Loucy (cell line): Measurements from ENCODE around the gene RAD51B.

Experiments used
- H2AFZ ChIP-seq: fragments of 200-600 bp; sonication (generic); 2 replicates; pipeline ENCODE4 v1.6.0; 2016; ENCODE audit warnings: antibody characterized with exemption, mild to moderate bottlenecking, low read length, moderate library complexity
- H3F3A ChIP-seq: fragments of 200-600 bp; 2 replicates; pipeline ENCODE4 v1.6.0; 2016; ENCODE audit warnings: antibody characterized with exemption, low read depth, mild to moderate bottlenecking
- H3K27me3 ChIP-seq: fragments of 200-600 bp; sonication (generic); 2 replicates; pipeline ENCODE4 v1.6.1; 2014; ENCODE audit warnings: low read length, mild to moderate bottlenecking; ENCODE audit not compliant: insufficient read depth, poor library complexity, severe bottlenecking
- H3K36me3 ChIP-seq: fragments of 200-600 bp; sonication (generic); 2 replicates; pipeline ENCODE4 v1.6.1; 2016; ENCODE audit warnings: low read length; ENCODE audit not compliant: insufficient read depth
- H3K4me1 ChIP-seq: fragments of 200-600 bp; sonication (generic); 2 replicates; pipeline ENCODE4 v1.5.1; 2014; ENCODE audit warnings: low read length, mild to moderate bottlenecking; ENCODE audit not compliant: insufficient read depth, poor library complexity, severe bottlenecking
- H3K4me2 ChIP-seq: fragments of 200-600 bp; sonication (generic); 2 replicates; pipeline ENCODE4 v1.6.0; 2014; ENCODE audit warnings: antibody characterized with exemption, low read length, low read depth, mild to moderate bottlenecking; ENCODE audit not compliant: poor library complexity, severe bottlenecking
- H3K4me3 ChIP-seq: fragments of 200-600 bp; sonication (generic); 2 replicates; pipeline ENCODE4 v1.5.1; 2014; ENCODE audit warnings: low read length, mild to moderate bottlenecking, mixed read lengths; ENCODE audit not compliant: poor library complexity, severe bottlenecking
- H3K79me2 ChIP-seq: fragments of 200-600 bp; sonication (generic); 2 replicates; pipeline ENCODE4 v1.6.1; 2014; ENCODE audit warnings: low read length; ENCODE audit not compliant: insufficient read depth
- H3K9ac ChIP-seq: fragments of 200-600 bp; sonication (generic); 2 replicates; pipeline ENCODE4 v1.6.0; 2014; ENCODE audit warnings: mild to moderate bottlenecking, low read depth, low read length, moderate library complexity; ENCODE audit not compliant: poor library complexity, severe bottlenecking
- H3K9me2 ChIP-seq: fragments of 200-600 bp; sonication (generic); replicated peaks from 2 replicates; pipeline ENCODE4 v1.6.1; 2016; ENCODE audit warnings: low read depth, low read length, mixed read lengths
- H3K9me3 ChIP-seq: fragments of 200-600 bp; sonication (generic); 2 replicates; pipeline ENCODE4 v1.6.1; 2014; ENCODE audit warnings: mild to moderate bottlenecking, antibody characterized with exemption, low read length, low read depth; ENCODE audit not compliant: insufficient read depth
- H4K20me1 ChIP-seq: fragments of 200-600 bp; sonication (generic); 2 replicates; pipeline ENCODE4 v1.6.0; 2014; ENCODE audit warnings: antibody characterized with exemption, low read length, mild to moderate bottlenecking; ENCODE audit not compliant: insufficient read depth, poor library complexity, severe bottlenecking
- CTCF ChIP-seq: fragments of 200-600 bp; sonication (generic); conservative IDR thresholded peaks from 2 replicates; pipeline ENCODE4 v1.5.1; 2014; ENCODE audit warnings: mild to moderate bottlenecking, antibody characterized with exemption, low read length
- EZH2phosphoT487 ChIP-seq: fragments of 200-600 bp; IDR thresholded peaks from 2 replicates; pipeline ENCODE4 v1.6.1; 2018; ENCODE audit warnings: antibody characterized with exemption, mild to moderate bottlenecking, moderate library complexity, borderline replicate concordance

Gene RAD51B

GRCh38 chr14:68459480-68460136 lies 640.0 kb downstream of the RAD51B start:
- H3K4me2 ChIP-seq: no peak overlapping the region
- TF ChIP-seq CTCF (no peak), EZH2phosphoT487 (no peak)
- no peaks in the 10 kb centered on the region for H3K9me2 ChIP-seq
- peaks cover 6% of the 10 kb centered on the region; the same call in 1 of the 2 replicates for H3K9me3 ChIP-seq
- no peaks in the 10 kb centered on the region for H3K4me1 ChIP-seq
- H3K4me3 ChIP-seq: no peak overlapping the region
- H4K20me1 ChIP-seq: no peaks in the 10 kb centered on the region
- H3K79me2 ChIP-seq: no peaks in the 10 kb centered on the region
- no peaks in the 10 kb centered on the region for H3K27me3 ChIP-seq
- no peaks in the 10 kb centered on the region for H3F3A ChIP-seq
- no peak overlapping the region for H3K9ac ChIP-seq
- H3K36me3 ChIP-seq: no peaks in the 10 kb centered on the region
- H2AFZ ChIP-seq: no peak overlapping the region

GRCh38 chr14:68460541-68460940 lies 641.0 kb downstream of the RAD51B start:
- no peak overlapping the region for H3K9ac ChIP-seq
- no peaks in the 10 kb centered on the region for H3F3A ChIP-seq
- TF ChIP-seq CTCF (no peak), EZH2phosphoT487 (no peak)
- no peaks in the 10 kb centered on the region for H3K79me2 ChIP-seq
- no peaks in the 10 kb centered on the region for H3K9me3 ChIP-seq
- no peaks in the 10 kb centered on the region for H4K20me1 ChIP-seq
- H3K36me3 ChIP-seq: no peaks in the 10 kb centered on the region
- H2AFZ ChIP-seq: no peak overlapping the region
- no peak overlapping the region for H3K4me3 ChIP-seq
- H3K4me1 ChIP-seq: no peaks in the 10 kb centered on the region
- no peaks in the 10 kb centered on the region for H3K9me2 ChIP-seq
- H3K4me2 ChIP-seq: no peak overlapping the region
- no peaks in the 10 kb centered on the region for H3K27me3 ChIP-seq

- no peak overlapping the region for H2AFZ ChIP-seq
- no peaks in the 10 kb centered on the region for H3K36me3 ChIP-seq
- no peaks in the 10 kb centered on the region for H4K20me1 ChIP-seq
- H3K9ac ChIP-seq: no peak overlapping the region
- H3K79me2 ChIP-seq: no peaks in the 10 kb centered on the region
- no peaks in the 10 kb centered on the region for H3K27me3 ChIP-seq
- H3K9me2 ChIP-seq: no peaks in the 10 kb centered on the region
- H3K4me3 ChIP-seq: no peak overlapping the region
- no peaks in the 10 kb centered on the region for H3K9me3 ChIP-seq
- no peaks in the 10 kb centered on the region for H3K4me1 ChIP-seq
- no peaks in the 10 kb centered on the region for H3F3A ChIP-seq
- TF ChIP-seq EZH2phosphoT487 (no peak), CTCF (no peak)
- no peak overlapping the region for H3K4me2 ChIP-seq
These were observed 641.5 kb downstream of the RAD51B start for GRCh38 chr14:68461086-68461485.
